Iris pigment epithelial cell (primary cell): ENCODE data around the gene KRT37.
"Not testable (repeated sequence)": the region's sequence is repeated elsewhere in the genome, so short reads cannot be mapped to it uniquely, and the experiment has no call there.

Experiments used
- DNase-seq: peaks from one replicate; pipeline ENCODE4 v3.0.0-alpha.2; 2011; ENCODE audit warnings: low read depth

Gene KRT37

DNA sequence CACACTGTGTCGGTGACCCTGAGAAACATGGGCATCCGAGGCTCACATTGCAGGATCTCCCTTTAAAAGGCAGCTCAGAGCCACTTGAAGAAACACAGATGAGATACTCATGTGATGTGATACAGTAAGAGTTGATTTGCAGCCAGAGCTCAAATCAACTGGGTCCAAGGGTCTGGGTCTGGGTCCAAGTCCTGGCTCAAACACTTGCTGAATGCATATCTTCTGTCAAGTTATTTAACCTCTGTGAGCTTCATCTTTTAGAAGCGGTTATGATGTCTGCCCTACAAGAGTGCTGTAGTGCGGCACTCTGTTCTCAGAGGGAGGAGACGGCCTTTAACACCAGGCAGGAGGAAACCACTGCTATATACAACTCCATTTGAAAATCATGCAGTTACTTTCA, 10.0 kb upstream of the KRT37 start:
- no peak for DNase-seq

DNA sequence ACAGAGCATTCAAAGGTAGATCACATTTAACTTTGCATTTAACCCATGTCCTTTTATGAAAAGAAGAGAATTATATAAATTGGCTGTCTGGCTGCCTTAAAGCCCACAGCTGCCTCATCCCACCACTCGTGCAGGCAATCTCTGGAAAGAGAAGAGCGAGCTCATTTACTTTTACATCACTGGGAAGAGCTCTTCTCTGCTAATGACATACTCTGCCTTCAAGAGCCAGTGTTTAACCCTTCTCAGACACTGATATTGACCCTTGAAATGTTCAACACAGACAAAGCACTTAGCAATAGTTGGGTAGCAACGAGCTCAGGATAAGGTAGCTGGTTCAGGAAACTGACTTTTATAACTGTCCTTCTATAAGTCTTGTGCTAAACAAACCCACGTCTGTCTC, 9.6 kb upstream of the KRT37 start:
- no peak for DNase-seq

DNA sequence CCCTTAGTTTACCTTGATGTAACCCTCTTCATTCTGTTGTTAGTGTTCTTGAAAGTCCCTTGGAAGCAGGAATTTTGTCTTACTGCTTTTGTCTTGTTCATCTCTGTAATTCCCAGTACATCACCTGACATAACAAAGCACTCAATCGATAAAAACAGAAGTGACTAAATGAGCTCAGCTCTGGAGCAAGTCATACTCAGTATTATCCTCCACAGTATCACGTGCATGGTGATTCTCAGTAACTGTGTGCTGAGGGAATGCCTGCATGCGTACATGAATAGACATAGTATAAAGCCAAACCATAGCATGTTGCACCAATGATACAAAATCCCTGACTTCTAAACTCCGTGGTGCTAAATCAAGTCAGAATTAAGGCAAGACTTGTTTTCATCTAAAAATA, 9.2 kb upstream of the KRT37 start:
- no peak for DNase-seq

DNA sequence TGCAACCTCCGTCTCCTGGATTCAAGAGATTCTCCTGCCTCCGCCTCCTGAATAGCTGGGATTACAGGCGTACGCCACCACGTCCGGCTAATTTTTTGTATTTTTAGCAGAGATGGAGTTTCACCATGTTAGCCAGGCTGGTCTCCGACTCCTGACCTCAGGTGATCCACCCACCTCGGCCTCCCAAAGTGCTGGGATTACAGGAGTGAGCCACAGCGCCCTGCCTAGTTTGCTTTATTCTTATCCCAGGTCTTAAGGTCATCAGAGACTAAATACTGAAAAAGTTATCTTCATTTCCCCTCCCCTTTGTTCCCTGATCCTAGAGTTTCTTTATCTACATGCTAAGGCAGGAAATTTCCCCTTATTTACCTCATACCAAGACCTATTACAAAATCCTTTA, 6.0 kb upstream of the KRT37 start:
- DNase-seq, result not testable (repeated sequence)

DNA sequence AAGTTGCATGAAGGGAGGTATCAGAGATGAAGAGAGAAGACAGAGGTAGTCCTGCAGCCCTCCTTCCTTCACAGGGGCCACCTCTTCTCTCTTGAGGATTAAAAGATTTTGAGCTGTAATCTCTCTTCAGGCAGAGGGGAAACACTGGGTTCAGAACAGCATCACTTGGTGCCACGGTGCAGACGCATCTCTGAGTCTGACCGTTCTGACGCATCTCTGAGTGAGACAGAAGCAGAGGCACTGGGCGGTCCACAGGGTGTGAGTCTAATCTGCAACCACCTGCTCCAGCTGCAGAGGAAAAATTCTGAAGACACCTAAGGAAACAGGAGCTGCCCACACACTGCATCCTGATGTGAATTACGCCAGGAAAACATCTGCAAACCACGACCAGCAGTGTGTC, 5.3 kb upstream of the KRT37 start:
- DNase-seq, result no peak

DNA sequence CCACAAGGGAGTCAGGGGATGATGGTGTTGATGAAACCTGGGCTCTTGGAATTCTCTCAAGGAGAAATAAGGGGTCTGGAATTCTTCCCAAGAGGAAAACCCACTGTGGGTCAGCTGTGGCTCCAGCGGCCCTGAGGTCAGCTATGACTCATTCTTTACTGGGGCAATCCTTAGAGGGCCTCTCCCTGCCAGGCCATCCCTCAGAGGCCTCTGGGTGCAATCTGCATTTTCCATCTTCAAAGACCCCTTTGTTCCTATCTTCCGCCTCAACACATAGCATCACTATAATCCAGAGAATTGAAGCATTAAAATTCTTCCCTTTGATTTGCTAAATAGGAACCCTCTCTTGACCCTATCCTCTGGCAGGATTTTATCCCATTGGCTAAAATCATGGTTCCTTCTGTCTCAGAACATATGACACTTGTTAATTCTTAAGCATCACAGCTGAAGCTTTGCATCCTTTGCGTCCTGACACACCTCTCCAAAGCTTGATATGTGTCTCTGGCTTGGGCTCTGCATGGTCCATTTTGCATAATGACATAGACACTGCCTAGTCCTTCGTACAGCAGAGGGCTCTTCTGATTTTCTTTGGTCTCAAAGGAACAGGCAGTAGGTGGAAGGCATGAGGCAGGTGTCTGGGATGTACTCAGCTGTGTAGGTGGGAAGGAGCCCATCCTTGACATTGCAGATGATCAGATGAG, 4.4 kb upstream of the KRT37 start:
- no peak for DNase-seq

DNA sequence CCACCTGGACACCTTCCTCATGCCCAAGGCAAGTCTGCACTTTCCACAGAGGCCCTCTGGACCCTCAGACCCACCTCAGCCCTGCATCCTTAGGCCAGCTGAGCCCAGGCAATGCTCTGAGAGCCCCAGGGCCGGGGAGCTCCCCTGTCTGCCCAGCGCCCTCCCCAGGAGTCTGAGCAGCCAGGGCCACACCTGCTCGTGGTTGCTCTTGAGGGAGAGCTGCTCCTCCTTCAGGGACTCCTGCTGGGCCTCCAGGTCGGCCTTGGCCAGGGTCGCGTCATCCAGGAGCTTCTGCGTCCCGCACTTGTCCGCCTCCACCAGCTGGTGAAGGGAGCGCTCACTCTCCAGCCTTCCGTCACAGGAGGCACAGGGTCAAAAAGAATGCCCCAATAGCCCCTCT, 1.8 kb downstream of the KRT37 start:
- DNase-seq, result not testable (repeated sequence)

DNA sequence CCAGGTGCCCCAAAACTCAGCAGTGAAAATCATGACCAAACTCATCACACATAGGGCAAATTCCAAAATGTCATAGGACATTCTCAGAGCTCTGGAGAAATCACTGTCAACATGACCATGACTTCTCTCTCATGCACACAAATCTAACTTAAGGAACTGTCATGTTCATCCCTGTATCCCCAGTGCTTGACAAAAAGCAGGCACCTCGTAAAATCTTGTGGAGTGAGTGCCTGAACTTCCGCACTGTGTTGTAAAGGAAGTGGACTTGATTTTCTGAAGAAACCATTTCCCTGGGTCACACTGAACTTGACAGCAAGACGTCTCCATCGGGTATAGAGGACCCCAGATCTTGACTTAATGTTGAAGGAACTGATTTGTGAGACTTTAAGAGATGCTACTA, 2.8 kb downstream of the KRT37 start:
- DNase-seq, result no peak

DNA sequence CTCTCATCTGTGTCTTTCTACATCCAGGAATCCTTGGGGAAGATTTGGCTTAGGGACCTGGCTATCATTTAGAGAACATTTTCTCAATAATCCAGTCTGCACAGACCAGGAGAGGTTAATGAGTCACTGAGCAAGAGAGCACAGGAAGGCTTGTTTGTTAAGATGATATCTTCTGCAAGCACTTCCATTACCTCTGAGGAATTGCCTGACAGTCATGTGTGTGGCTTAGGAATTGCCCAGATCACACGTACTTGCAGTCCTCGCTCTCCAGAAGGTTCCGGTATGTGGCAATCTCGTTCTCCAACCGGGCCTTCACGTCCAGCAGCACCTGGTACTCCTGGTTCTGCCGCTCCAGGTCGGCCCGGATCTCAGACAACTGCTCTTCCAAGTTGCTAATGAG, 3.3 kb downstream of the KRT37 start:
- DNase-seq, result peak; percentile 85

DNA sequence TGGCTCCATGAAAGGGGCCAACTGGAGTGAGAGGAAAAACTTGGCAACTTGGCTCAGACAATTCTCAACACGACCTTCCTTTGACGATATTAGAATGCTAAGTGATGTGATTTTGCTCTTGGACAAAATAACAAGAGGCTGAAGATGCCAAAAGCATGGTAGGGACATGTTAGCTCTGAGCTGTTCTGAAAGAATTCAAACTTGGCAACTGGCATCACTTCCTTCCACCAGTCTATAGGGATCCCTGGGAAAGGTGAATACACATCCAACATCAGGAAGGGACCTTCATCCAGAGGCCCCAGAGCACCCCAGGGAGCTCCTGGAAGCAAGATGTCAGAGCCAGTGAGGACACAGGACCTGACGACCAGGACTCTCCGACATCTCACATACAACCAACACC, 4.3 kb downstream of the KRT37 start:
- DNase-seq, result no peak

DNA sequence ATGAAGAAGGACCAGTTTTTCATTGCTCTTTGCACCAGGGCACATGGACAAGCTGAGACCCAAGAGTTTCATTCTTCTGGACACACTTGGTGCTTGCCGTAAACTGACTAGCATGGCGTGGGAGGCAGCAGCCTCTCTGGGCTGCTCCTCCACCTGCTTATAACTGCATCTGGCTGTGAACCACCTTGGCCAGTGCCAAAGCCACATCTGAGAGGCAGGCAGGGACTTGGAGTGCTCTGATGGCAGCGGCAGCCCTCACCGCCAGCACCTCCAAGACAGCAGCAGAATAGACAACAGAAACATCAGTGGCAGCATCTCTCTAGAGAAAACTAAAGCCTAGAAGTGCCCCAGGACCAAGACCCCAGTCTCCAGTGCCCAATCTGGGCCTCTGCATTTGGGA, 4.7 kb downstream of the KRT37 start:
- no peak for DNase-seq

DNA sequence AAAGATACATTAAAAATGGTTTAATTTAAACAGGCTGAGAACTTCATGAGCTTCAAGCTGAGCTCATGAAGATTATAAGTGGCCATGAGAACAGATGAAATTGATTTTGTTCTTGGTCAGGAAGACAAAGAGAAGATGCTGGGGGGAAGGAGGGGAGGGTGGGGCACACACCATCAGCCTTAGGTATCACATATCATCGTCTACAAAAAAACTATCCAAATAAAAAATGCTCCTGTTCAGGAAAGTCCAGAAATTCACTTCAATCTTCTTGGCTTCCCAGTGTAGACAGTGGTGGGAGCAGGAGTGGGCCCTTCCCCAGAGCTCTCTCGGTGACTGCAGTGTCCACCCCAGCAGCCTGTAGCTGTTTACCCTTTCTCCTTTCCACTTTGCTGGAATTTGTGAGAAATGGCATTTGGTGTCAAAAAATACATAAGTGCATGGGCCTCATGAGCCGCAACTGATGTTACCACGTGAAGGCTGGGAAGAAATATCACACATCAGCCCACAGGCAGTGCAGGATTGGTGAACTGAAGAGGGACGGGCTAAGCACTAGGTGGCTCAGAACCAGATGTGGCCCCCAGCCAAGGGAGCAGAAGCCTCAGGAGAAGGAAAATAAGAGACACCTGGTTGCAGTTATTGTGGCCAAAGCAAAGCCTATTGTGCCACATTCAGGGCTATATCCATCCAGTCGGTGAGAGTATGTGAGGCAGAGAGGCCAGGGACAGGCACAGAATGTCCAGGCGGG, 6.1 kb downstream of the KRT37 start:
- no peak for DNase-seq

DNA sequence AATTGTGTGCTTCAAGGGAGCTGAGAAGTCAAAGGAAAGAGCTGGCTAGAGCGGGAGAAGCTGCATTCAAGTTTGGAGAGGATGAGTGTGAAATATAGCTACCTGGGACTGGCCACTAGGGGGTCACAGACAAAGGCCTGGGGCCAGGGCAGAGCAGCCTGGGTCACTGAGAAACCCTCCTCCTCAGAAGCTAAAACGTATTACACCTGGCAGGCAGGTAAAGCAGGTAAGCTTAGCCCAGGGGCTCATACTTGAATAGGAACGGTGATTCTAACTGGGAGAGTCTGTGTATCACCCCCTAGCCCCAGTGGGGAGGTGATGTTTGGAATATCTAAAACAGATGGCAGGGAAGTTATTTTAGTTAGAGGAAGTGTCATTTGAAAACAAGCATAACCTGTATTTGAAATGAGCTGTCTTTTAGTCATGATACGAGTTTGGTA, 6.8 kb downstream of the KRT37 start:
- DNase-seq, result no peak

DNA sequence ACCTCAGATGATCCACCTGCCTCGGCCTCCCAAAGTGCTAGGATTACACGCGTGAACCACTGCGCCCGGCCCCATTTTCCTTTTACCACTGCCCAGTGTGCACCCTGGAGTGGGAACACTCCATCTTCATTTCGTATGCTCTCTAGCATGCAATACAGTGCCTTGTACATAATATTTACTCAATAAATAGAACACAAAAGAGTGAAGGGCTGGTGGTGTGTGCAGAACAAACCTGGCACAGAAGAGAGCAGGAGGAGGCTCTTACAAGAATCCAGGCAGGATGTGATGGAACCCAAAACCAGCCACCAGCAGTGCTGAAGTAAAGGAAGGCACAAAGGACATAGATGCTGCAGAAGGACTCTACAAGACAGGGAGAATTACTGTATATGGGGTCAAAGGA, 7.3 kb downstream of the KRT37 start:
- DNase-seq, result no peak

DNA sequence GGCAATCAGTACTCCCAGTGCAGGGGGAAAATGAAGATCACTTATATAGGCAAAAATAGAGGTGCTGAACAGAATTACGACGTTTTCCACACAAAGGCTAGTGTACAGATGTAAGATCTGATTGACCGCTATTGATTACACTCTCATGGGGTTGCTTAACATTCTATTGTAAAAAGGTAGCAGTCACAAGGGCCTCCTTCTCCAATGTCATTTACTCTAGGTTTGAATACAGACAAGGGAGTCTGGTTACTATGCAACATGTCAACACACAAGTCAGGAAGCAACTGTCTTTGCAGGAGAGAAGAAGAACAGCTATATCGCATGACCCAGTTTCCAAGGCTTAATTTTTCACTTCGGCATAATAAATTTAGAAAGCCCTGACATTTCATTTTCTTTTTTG, 7.9 kb downstream of the KRT37 start:
- DNase-seq, result peak; percentile 39

DNA sequence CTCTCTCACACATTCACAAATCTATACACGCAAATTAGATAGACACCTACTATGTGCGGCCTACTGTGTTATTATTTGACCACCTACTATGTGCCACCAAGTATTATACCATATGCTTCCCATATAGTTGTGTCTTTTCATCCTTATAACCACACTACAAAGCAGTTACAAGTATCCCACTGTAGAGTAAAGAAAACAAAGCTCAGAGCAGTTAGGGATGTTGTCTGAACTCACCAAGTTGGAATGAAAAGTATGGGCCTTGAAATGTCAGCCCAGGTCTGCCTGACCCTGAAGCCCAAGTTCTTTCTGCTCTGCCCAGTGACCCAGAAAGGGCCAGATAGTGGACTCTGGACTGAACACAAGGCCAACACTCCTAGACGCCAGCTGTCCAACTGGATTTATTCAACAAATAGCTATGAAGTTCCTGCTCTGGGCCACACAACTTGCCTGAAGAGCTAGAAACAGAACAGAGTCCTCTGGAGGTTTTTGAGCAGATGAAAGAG, 8.5 kb downstream of the KRT37 start:
- peak; percentile 66 for DNase-seq

DNA sequence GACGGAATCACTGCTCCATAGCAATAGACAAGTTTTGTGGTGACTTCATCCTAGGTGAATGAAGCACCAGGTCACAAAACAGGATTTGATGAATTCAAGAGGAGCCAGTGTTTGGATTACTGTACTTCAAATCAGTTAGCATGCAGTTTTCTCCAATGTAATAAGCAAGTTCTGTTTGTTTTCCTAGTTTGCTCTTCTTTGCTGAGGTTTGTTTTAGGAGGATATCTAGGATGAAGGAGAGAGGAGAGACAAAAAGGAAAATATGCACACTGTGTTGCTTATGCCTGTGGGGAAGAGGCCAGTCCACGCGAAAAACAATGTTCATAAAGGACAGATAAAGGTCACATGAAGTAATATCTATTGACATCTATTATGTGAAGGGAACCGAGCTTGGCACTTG, 9.0 kb downstream of the KRT37 start:
- no peak for DNase-seq

DNA sequence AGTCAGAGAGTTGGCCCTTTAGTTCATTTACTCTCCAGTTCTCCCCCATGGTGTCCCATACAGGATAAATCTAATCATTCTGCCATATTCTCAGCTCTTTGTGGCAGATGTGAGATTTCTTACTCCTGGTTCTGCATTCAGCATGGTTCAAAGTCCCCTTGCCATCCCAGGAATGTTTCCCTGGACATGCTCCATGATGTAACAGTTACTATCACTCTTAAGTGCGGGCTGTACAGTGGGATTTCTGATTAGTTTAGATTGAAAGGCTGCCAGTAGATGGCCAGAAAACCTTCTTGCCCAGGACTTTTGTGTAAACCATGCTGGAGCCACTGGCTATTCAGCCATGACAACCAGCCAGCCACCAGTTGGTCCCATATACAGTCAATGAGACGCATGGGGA, 10.4 kb downstream of the KRT37 start:
- no peak for DNase-seq

DNA sequence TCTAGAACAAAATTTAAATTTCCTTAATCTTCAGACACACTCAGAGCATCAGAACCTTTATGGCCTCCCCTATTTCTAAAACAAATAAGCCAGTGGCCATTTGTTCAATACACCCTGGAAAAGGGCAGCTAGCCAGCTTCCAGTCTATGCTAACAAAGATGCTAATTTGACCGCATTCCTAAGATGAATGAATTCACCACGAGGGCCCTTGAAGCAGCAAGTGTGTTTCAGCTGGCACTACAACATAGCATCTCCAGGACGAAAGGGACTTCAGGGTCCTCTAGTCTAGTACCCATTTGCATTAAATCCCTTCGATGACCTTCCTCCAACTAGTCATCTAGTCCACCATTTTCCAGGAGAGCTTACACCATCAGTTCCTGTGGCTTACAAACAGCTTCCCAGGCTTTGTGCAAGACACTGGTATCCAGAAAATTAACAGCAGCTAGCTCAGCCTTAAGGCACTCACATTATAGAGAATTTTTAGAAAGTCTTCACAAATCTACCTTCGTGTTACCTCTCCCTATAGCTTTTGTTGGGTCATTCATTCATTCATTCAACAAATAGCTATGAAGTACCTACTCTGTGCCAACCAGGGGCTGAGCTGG, 10.9 kb downstream of the KRT37 start:
- no peak for DNase-seq

DNA sequence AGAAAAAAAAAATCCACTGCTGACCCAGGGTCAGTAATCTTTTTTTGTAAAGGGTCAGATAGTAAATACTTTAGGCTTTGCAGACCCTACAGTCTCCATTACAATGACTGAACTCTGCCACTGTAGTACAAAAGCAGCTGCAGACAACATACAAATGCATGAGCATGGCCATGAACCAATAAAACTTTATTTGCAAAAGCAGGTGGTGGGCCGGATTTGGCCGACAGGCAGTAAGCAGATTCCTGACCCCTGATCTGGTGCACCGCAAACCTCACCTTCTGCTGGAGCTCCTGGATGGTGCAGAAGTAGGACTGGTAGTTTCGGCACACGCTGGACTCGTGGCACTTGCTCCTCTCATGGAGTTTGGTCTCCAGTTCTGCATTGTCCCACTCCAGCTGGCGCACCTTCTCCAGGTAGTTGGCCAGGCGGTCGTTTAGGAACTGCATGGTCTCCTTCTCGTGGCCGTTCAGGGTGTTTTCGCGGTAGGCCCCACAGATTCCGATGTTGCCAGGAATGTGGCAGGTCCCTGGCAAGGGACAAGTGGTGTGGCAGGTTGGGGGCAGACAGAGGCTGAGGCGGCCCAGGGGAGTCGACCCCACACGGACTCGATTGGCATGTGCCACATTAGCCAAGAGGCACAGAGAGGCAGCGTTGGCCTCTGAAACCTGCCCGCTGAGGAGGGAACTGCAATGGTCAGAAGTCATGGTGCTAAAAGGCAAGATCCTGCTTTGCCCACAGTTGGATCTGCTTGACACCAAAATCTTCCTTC, 13.1 kb downstream of the KRT37 start:
- no peak for DNase-seq

DNA sequence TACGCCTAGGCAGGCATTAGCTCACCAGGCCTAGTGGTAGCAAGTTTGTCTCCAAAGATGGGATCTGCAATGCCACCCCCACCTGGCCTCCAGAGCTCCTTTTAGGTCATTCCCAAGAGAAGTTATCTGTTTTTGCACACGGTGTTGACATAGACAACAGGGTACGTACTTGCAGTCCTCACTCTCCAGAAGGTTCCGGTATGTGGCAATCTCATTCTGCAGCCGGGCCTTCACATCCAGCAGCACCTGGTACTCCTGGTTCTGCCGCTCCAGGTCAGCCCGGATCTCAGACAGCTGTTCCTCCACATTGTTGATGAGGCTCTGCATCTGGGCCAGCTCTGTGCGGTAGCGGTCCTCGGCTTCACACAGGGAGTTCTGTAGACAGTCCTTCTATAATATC, 17.2 kb downstream of the KRT37 start:
- DNase-seq, result no peak

DNA sequence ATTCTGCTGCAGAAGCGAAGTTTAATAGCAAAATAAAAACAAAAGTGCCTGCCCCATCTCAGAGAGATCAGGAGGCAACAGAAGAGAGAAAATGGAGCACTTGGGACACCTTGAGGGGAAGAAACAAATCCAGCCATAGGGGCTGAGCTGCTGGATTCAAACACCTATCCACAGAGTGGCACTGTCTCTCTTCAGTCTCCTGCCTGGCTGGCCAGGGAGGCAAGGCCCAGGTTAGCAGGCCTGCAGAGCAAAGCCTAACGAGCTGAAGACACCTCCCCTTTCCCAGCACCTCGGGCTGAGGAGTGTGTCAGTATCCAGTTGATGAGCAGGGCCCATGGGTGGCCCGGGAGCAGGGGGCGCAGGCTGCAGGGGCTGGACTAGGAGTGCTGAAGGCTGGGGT, 18.2 kb downstream of the KRT37 start:
- no peak for DNase-seq
